H9 (cell line): ENCODE results near the gene MYB. TPM values are rescaled to one million over a fixed set of nuclear protein-coding genes. Genes with fewer than 3 reads are reported as not detected.

Source experiments
- DNase-seq: peaks from one replicate; pipeline ENCODE4 v3.0.0-alpha.2; 2017
- H2AFZ ChIP-seq: one replicate; pipeline ENCODE4 v1.6.1; 2013; ENCODE audit warnings: mild to moderate bottlenecking, low read length, control low read depth, moderate library complexity
- H2AK5ac ChIP-seq: 2 replicates; pipeline ENCODE4 v1.6.1; 2013; ENCODE audit warnings: low read length, control low read depth, mixed read lengths; ENCODE audit not compliant: insufficient read length
- H2BK120ac ChIP-seq: one replicate; pipeline ENCODE4 v1.6.1; 2013; ENCODE audit warnings: low read depth, mild to moderate bottlenecking, low read length, control low read depth, inconsistent platforms; ENCODE audit not compliant: poor library complexity, severe bottlenecking
- H2BK12ac ChIP-seq: 2 replicates; pipeline ENCODE4 v1.6.1; 2013; ENCODE audit warnings: low read length, control low read depth, mixed read lengths, low read depth; ENCODE audit not compliant: insufficient read length
- H2BK15ac ChIP-seq: 2 replicates; pipeline ENCODE4 v1.6.1; 2013; ENCODE audit warnings: low read depth, low read length, control low read depth
- H2BK20ac ChIP-seq: one replicate; pipeline ENCODE4 v1.6.1; 2013; ENCODE audit warnings: low read depth, mild to moderate bottlenecking, low read length, control low read depth, inconsistent platforms; ENCODE audit not compliant: poor library complexity, severe bottlenecking
- H2BK5ac ChIP-seq: 2 replicates; pipeline ENCODE4 v1.6.1; 2013; ENCODE audit warnings: low read length, control low read depth, mixed read lengths; ENCODE audit not compliant: insufficient read length
- H3K14ac ChIP-seq: 2 replicates; pipeline ENCODE4 v1.6.1; 2013; ENCODE audit warnings: low read length, control low read depth; ENCODE audit not compliant: insufficient read depth
- H3K18ac ChIP-seq: 2 replicates; pipeline ENCODE4 v1.6.1; 2013; ENCODE audit warnings: low read depth, mild to moderate bottlenecking, mixed read lengths, low read length, control low read depth; ENCODE audit not compliant: insufficient read length
- H3K23ac ChIP-seq: 2 replicates; pipeline ENCODE4 v1.6.1; 2013; ENCODE audit warnings: low read length, control low read depth, mixed read lengths, low read depth; ENCODE audit not compliant: insufficient read length
- H3K23me2 ChIP-seq: 2 replicates; pipeline ENCODE4 v1.6.1; 2013; ENCODE audit warnings: low read depth, mild to moderate bottlenecking, mixed read lengths, low read length, control low read depth; ENCODE audit not compliant: insufficient read length, poor library complexity, severe bottlenecking
- H3K27ac ChIP-seq: 2 replicates; pipeline ENCODE4 v1.5.1; 2013; ENCODE audit warnings: low read length, control low read depth, mixed read lengths, low read depth; ENCODE audit not compliant: insufficient read length
- H3K27me3 ChIP-seq: 2 replicates; pipeline ENCODE4 v1.6.1; 2013; ENCODE audit warnings: low read length, control low read depth, inconsistent platforms; ENCODE audit not compliant: insufficient read depth
- H3K4ac ChIP-seq: 2 replicates; pipeline ENCODE4 v1.6.1; 2013; ENCODE audit warnings: low read depth, mild to moderate bottlenecking, control low read depth, inconsistent platforms, low read length, moderate library complexity
- H3K4me1 ChIP-seq: 2 replicates; pipeline ENCODE4 v1.6.1; 2013; ENCODE audit warnings: low read length, control low read depth, inconsistent platforms; ENCODE audit not compliant: insufficient read depth
- H3K4me2 ChIP-seq: 2 replicates; pipeline ENCODE4 v1.6.1; 2013; ENCODE audit warnings: low read length, control low read depth, mixed read lengths; ENCODE audit not compliant: insufficient read length, insufficient read depth
- H3K56ac ChIP-seq: 2 replicates; pipeline ENCODE4 v1.6.1; 2013; ENCODE audit warnings: low read depth, mild to moderate bottlenecking, mixed read lengths, low read length, control low read depth; ENCODE audit not compliant: insufficient read length
- H3K79me1 ChIP-seq: 2 replicates; pipeline ENCODE4 v1.6.1; 2013; ENCODE audit warnings: low read depth, mild to moderate bottlenecking, moderate library complexity, low read length, control low read depth, inconsistent platforms; ENCODE audit not compliant: insufficient read depth, poor library complexity, severe bottlenecking
- H3K79me2 ChIP-seq: 2 replicates; pipeline ENCODE4 v1.6.1; 2013; ENCODE audit warnings: low read length, control low read depth, inconsistent platforms; ENCODE audit not compliant: insufficient read depth
- H3K9ac ChIP-seq: 2 replicates; pipeline ENCODE4 v1.6.1; 2013; ENCODE audit warnings: low read length, control low read depth, mixed read lengths; ENCODE audit not compliant: insufficient read length; ENCODE audit errors: extremely low read depth
- H3K9me3 ChIP-seq: one replicate; pipeline ENCODE4 v1.6.1; 2013; ENCODE audit warnings: low read depth, low read length, inconsistent platforms; ENCODE audit not compliant: control insufficient read depth
- H3T11ph ChIP-seq: one replicate; pipeline ENCODE4 v1.6.1; 2013; ENCODE audit warnings: mild to moderate bottlenecking, low read length, control low read depth, inconsistent platforms
- H4K20me1 ChIP-seq: one replicate; pipeline ENCODE4 v1.6.1; 2013; ENCODE audit not compliant: control insufficient read depth, insufficient read length, insufficient read depth
- H4K5ac ChIP-seq: 2 replicates; pipeline ENCODE4 v1.6.1; 2013; ENCODE audit warnings: low read depth, mild to moderate bottlenecking, mixed read lengths, low read length, control low read depth; ENCODE audit not compliant: insufficient read length
- H4K8ac ChIP-seq: replicated peaks from 2 replicates; pipeline ENCODE4 v1.6.1; 2013; ENCODE audit warnings: low read length, control low read depth, mixed read lengths, low read depth; ENCODE audit not compliant: insufficient read length
- H4K91ac ChIP-seq: 2 replicates; pipeline ENCODE4 v1.6.1; 2013; ENCODE audit warnings: low read depth, mild to moderate bottlenecking, moderate library complexity, mixed read lengths, low read length, control low read depth; ENCODE audit not compliant: insufficient read length
- H3K27ac Mint-ChIP-seq, 3 experiments: 2 replicates in 2 of 3; 3 replicates in 1 of 3; pipeline ENCODE4 v1.8.0; 2020 to 2021; ENCODE audit warnings: mixed read lengths in 3 of 3, mild to moderate bottlenecking in 1 of 3, moderate library complexity in 1 of 3
- H3K27me3 Mint-ChIP-seq: 2 replicates; pipeline ENCODE4 v1.8.0; 2021; ENCODE audit warnings: low read depth, mild to moderate bottlenecking, moderate library complexity, mixed read lengths
- H3K36me3 Mint-ChIP-seq, 3 experiments: 2 replicates in 2 of 3; 3 replicates in 1 of 3; pipeline ENCODE4 v1.8.0; 2020 to 2021; ENCODE audit warnings: low read depth in 3 of 3, mixed read lengths in 3 of 3; ENCODE audit not compliant: insufficient read depth in 1 of 3
- H3K4me1 Mint-ChIP-seq, 2 experiments: 2 replicates each; pipeline ENCODE4 v1.8.0; 2020; ENCODE audit warnings: mixed read lengths in 2 of 2
- H3K4me3 Mint-ChIP-seq, 2 experiments: 2 replicates in 1 of 2; 3 replicates in 1 of 2; pipeline ENCODE4 v1.8.0; 2020 to 2021; ENCODE audit warnings: mild to moderate bottlenecking in 2 of 2, mixed read lengths in 2 of 2, moderate library complexity in 1 of 2
- H3K9me3 Mint-ChIP-seq, 2 experiments: 2 replicates in 1 of 2; 3 replicates in 1 of 2; pipeline ENCODE4 v1.8.0; 2020; ENCODE audit warnings: mild to moderate bottlenecking in 2 of 2, mixed read lengths in 2 of 2, moderate library complexity in 1 of 2
- CTCF ChIP-seq: fragments of 200-600 bp; sonication (generic); conservative IDR thresholded peaks from 3 replicates; pipeline ENCODE4 v1.8.0; 2021; ENCODE audit warnings: antibody characterized with exemption, mild to moderate bottlenecking
- WGBS: extraction: QIAGEN DNeasy Blood & Tissue Kit; methylation state at CpG from one replicate; pipeline ENCODE4 v1.1.7; 2013; ENCODE audit warnings: missing lambda C conversion rate, low lambda C conversion rate, mixed read lengths; ENCODE audit not compliant: insufficient read length; ENCODE audit errors: extremely low coverage; 5-methylcytosine and 5-hydroxymethylcytosine counted together
- total RNA-seq: library from RNA; stranded (reverse); gene quantifications from 2 replicates; pipeline ENCODE4 v1.2.1, GENCODE V29; 2021

The MYB gene
- total RNA-seq, 1 experiment from 2014 or later, result 5.8 TPM

GRCh38 chr6:135228486-135228885, 47.4 kb downstream of the MYB start:
- peaks cover 3% of the 10 kb centered on the region for H3K23me2 ChIP-seq
- H2BK20ac ChIP-seq, result no peak overlapping the region
- no peak overlapping the region for H3K4me2 ChIP-seq
- H3K4me1 Mint-ChIP-seq, result peaks cover 12 to 21% of the 10 kb centered on the region in 2 experiments
- no peak overlapping the region for H4K8ac ChIP-seq
- H2AK5ac ChIP-seq, result no peak overlapping the region
- no peak overlapping the region for H2AFZ ChIP-seq
- H4K20me1 ChIP-seq, result no peaks in the 10 kb centered on the region
- H3K9me3 Mint-ChIP-seq, result peaks cover 0 to 3% of the 10 kb centered on the region in 2 experiments; a peak in 1 of 5 replicates
- no peak overlapping the region for H3K27ac ChIP-seq
- no peak overlapping the region for H2BK5ac ChIP-seq
- H3K56ac ChIP-seq, result no peak overlapping the region
- H3K36me3 Mint-ChIP-seq, result no peaks in the 10 kb centered on the region; a peak in 1 of 7 replicates
- no peak for TF ChIP-seq CTCF
- H3K18ac ChIP-seq, result no peak overlapping the region
- H3K9ac ChIP-seq, result no peak overlapping the region
- WGBS, result no CpG with 5 or more reads among the region's 6 CpGs
- H3K4me3 Mint-ChIP-seq, result no peak overlapping the region
- H4K5ac ChIP-seq, result no peak overlapping the region
- H3K79me2 ChIP-seq, result no peaks in the 10 kb centered on the region
- no peak overlapping the region for H3K27ac Mint-ChIP-seq
- no peaks in the 10 kb centered on the region for H3K27me3 ChIP-seq
- H3K27me3 Mint-ChIP-seq, result no peaks in the 10 kb centered on the region
- no peaks in the 10 kb centered on the region for H3K4me1 ChIP-seq
- H3K9me3 ChIP-seq, result no peaks in the 10 kb centered on the region
- H3K23ac ChIP-seq, result no peak overlapping the region
- no peak for DNase-seq
- H3T11ph ChIP-seq, result no peak overlapping the region
- H2BK120ac ChIP-seq, result no peak overlapping the region
- H3K14ac ChIP-seq, result no peak overlapping the region
- no peaks in the 10 kb centered on the region for H3K79me1 ChIP-seq
- H2BK12ac ChIP-seq, result no peak overlapping the region
- no peak overlapping the region for H3K4ac ChIP-seq
- no peak overlapping the region for H2BK15ac ChIP-seq
- H4K91ac ChIP-seq, result no peak overlapping the region
